DMS153 treated with DMSO at 0.1 percent for 48 hours (cell line): ENCODE measurements around the gene ARPC5.
A peak's percentile ranks its signal among the peaks of the same experiment; 100 is the strongest.

Experiments used
- DNase-seq: peaks from one replicate; lab custom pipeline; 2025; ENCODE audit not compliant: unreplicated experiment; lab: John Stamatoyannopoulos, UW

The ARPC5 gene

DNA sequence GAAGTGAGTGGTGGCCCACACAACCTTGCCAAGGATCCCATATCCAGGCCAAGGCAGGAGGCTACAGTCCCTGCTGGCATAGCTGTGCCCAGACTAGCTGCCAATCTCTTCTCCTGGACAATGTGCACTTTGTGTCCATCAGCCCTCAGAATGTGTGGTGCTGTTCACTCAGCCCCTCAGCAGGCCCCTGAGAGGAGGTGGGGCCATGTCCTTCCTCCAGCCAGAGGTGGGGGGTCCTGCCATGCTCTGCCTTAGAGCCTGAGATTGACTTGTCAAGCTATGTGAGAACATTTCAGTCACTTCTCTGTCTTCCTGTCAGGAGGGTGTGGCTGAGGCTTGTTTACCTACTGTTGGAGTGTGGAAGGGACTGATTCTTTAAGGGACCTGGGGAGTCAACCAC, 46.8 kb downstream of the ARPC5 start:
- DNase-seq = no peak

DNA sequence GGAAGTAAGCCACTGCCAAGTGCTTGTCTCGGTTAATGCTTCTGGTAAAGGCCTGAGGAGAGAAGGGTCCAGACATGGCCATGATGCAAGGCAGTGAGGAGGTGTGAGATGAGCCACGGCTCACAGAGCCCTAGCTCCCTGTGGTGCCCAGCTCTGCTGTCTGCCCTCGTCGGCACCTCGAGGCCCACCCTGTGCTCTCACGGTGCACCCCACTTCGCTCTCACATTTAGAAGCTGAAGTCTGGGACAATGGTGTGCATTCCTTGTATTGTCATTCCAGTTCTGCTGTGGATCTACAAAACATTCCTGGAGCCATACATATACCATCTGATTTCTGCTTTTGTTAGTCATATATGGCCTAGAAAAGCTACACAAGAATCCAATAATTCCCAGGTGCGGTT, 48.7 kb downstream of the ARPC5 start:
- no peak for DNase-seq

DNA sequence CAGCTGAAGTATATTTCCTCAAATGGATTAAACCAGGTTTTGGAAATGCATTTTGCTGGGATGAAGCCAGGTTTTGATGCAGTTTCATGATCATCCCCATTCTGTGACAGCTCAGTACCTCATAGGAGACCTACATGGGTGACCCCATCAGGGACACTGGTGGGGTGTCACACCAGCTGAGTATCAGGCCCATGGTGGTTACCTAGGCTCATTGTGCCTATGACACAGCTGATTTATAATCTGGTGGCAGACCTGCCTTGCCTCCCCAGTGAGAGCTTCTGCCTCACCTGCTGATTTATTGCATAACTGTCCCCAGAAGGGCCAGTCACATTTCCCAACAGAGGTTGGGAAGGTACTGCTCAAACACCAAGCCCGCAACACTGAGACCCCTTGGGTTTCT, 49.1 kb downstream of the ARPC5 start:
- DNase-seq = no peak

DNA sequence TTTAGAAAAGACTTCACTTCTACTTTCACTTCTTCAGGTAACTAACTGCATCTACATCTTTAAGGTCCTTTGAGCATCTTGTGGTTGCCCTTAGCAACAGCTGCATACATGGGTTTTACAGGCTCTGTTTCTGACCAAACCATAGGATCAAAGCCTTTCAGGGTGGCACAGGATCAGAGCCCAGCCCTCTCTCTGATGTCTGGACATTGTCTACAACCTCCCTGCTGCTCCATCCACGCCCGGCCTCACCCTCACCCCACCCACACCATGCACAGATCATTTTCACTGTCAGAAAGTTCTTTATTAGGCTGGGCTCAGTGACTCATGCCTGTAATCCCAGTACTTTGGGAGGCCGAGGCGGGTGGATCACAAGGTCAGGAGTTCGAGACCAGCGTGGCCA, 50.5 kb downstream of the ARPC5 start:
- no peak for DNase-seq

DNA sequence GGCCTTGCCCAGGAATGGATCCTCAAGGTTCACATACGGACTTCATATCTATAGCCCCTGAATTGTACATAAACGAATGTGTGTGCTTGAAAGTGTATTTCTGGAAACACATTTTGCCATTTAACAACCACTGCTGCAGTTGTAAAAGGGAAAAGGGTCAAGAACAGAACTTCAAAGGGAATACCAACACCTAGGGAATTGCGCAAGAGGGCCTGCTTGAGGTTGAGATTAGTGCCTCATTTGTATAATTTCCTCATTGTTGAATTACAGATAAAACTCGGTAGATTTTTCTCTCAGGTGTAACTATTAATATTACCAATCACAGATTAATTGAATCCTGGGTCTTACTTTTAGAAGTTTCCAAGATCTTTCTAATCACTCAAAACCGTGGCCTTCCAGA, 51.4 kb downstream of the ARPC5 start:
- DNase-seq = no peak

DNA sequence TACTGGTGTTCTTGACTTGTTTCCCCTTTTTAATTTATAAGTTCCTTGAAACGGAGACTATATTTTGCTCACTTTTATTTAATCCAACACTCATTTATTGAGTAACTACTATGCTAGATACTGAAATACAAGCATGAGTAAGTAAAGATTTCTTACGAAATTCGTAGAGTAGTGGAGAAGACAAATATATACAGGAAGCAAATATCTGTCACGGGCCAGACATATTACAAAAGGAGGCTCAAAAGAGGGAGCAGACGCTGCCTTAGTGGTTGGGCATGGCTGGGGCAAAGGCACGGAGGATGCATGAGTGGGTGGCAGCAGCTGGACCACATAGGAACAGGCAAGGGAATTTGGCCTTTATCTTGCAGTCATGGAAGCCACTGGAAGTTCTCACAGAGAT, 52.1 kb downstream of the ARPC5 start:
- no peak for DNase-seq

DNA sequence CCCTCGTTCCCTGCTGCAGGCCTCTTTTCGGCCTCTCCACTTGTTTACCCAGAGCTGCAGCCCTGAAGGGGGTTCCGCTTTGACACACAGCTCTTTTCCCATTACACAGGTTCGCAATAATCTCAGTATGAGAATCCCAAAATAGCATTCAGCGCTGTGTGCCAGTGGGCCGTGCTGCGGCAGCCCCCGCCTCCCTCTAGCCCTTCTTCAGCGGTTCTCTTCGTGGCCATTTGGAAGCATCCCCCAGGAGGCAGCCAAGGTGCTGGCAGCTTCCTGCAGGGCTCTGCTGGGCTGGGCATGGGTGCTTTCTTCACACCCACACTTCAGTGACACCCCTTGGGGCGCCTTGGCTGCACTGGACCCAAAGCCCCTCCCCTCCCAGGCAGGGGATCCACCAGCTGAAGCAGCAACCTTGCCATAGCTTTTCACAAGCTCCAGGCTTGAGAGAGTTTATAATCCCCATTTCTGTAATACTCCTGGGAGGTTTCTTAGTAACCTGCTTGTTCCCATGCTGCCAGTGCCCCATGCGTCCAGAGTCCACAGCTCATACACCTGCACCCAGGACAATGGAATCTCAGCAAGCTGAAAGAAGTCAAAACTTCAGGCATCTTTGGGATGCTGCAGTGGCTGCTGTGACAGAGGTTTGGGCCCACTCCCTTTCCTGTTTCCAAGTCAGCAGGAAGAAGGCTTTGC, 53.4 kb downstream of the ARPC5 start:
- no peak for DNase-seq

DNA sequence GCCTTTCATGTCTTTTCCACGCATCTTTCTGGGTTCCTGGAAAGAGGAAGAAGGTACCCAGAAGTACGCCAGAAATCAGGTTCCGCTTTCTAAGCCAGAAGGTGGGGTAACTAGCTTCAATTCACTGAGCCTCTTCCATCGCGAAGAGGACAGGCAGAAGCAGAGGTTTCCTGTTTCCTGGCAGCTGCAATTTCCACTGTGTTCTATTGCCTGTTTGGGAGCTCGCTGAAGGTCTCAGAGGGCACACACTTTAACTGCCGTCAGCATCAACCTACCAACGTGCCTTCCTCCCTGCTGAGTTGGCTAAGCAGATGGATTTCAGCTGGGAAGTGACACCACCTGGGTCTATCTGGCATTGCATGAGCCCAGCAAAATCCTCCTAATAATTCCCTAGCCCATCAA, 55.3 kb downstream of the ARPC5 start:
- peak; percentile 71 for DNase-seq

DNA sequence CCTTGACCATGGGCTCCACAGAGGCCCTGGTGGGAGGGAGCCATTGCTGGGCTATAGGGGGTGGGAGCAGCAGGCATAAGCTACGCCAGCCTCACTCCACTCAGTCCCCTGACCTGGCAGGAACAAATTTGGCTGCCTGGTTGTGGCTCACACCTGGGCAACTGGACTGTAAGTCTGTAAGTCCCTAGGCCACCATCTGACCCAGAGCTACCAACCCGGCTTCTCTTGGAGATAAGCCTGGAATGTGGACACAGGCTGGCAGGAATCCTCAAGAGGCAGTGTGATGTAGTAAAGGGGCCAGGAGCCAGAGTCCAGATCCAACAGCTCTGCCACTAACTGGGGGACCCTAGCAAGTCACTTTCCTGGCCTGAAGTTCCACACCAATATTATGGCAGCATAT, 56.7 kb downstream of the ARPC5 start:
- DNase-seq = no peak

DNA sequence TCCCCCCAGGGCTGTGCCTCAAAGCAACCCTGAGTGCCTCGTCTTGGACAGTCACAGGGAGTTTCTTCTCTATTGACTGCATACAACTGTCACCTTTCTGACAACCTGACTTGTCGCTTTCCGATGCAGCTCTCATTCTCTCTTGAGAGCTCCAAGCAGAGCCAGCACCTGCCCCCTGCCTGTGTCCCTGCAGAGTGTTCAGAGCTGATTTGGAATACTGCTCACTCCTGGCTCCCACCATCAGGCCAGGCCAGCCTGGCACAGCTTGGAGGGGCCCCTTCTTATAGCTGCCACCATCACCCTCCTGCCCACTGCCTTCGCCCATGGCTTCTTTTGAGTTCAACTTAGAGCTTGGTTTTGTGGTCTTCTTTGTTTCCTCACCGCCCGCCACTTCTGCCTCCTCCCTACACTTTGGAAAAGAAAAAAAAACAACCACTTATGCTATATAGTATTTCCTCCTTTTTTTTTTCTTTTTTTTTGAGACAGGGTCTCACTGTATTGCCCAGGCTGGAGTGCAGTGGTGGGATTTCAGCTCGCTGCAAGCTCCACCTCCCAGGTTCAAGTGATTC, 57.6 kb downstream of the ARPC5 start:
- DNase-seq = no peak

DNA sequence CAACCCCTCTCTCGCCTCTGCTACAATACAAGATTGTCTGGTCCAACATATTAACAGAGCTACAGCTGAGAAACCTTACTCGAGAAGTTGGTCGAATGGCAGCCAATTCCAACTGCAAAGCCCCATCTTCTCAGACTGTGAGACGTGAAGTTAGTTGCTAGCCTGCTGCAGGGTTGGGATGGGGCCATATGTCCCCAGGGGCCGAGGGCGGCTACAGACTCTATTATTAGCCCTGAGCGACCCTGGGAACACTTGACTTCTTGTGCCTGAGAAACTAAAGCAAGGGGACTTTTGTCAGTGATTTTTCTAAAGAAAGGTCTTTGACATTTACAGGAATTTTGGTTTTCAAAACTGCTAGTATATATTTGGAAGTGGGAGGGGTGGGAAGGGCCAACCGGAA, 59.0 kb downstream of the ARPC5 start:
- DNase-seq = no peak

DNA sequence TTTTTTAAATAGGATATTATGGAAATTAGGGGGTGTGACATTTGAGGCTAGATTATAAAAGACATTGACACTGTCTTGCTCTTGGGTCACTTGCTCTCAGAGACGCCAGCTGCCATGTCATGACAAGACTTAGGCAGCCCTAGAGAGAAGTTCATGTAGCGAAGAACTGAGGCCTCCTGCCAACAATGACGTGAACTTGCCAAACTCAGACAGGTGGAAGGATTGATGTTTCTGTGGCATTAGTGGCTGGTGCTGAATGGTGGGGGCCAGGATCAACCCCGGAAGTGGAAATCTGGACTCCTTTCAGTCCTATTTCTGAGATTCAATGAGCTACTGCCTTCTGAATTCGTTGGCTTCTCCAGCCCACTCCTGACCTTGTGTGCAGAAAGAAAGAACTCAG, 60.0 kb downstream of the ARPC5 start:
- no peak for DNase-seq

DNA sequence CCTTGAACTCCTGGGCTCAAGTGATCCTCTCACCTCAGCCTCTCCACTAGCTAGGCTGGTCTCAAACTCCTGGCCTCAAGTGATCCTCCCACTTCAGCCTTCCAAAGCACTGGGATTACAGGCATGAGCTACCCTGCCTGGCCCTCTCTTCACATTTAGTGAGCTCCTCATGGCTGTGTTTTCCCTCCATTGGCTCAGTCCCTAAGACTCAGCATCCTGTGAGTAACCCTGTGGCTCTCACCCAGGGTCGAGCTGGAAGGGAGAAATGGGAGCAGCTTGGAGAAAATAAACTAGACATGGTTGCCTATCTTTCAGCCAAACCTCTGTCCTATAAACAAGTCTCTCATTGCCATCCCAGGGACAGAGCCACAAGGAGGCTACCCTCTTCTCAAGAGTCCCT, 62.9 kb downstream of the ARPC5 start:
- no peak for DNase-seq

DNA sequence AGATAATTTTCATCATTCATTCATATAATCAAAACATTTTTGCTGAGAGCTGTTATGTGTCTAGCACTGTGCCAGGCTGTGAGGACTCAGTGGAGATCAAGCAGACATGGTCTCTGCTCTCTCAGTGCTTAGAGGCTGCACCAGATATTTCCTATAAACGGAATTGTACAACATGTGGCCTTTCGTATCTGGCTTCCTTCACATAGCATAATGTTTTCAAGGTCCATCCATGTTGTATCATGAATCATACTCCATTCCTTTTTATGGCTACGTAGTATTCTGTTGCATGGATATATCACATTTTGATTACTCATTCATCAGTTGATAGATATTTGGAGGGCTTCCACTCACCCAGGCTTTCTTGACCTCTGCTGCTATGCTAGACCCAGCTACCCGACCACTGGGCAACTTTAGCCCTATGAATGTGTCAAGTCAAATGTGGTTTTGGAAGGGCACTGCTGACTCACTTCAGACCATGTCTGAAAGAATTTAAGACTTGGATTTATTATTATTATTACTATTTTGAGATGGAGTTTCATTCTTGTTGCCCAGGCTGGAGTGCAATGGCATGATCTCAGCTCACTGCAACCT, 63.8 kb downstream of the ARPC5 start:
- DNase-seq = no peak
